ENCODE results near the gene WWOX. TPM values are rescaled to one million over a fixed set of nuclear protein-coding genes. Genes with fewer than 3 reads are reported as not detected.

WWOX gene
- total RNA-seq, 2 experiments from 2014 or later = 15.9 to 18.1 TPM

DNA sequence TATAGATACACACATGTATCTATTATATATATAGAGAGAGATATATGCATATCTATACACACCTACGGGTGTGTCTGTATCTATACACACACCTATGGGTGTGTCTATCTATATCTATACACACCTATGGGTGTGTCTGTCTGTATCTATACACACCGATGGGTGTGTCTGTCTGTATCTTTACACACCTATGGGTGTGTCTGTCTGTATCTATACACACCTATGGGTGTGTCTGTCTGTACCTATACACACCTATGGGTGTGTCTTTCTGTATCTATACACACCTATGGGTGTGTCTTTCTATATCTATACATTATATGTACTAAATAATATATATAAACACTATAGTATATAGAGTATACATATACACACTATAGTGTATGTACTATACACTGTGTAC is 762.6 kb downstream of the WWOX start:
- CTCF ChIA-PET = no interaction called here
- POLR2A ChIA-PET = no interaction called here

DNA sequence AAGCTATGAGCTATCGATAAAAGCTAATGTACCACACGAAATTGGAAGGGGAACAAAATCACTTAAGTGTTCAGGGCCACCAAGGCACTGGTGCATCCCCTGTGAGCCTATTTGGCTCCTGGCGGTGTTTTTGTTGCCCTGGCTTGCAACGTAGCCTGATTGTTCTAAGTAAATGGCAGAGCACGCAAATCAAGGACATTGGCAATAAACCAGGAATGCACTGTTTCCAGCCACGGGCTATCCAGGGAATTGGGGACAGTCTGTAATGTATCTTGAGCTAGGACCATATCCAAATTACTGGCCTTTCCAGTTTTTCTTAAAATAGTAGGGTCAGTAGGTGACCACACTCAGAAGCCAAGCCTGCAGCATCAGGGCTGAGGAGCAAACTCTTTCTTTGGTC is 767.1 kb downstream of the WWOX start:
- POLR2A ChIA-PET = no interaction called here
- CTCF ChIA-PET = interaction anchor here (1.2 kb wide), 1 partner anchor 69 kb away, joined by 4 read pairs; no protein-coding TSS in a partner anchor

DNA sequence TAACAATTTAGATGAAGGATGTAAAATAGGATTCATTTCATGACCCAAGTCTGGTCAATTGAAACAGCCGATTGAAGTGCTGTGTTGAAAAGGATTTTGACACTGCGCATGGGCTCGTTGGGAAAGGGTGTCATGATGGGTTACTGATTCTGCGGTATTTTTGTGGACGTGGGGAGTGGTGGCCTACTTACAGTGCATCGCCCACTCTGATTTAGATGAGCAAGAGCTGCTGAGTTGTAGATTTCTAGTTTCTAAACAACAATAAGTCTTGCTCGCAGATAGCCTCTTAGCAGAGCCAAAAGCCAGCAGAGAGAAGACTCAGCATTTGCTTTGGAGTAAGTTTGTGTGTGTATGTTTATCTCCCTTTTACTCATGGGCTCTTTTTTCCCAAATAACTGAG is 770.0 kb downstream of the WWOX start:
- POLR2A ChIA-PET = no interaction called here
- CTCF ChIA-PET = no interaction called here

DNA sequence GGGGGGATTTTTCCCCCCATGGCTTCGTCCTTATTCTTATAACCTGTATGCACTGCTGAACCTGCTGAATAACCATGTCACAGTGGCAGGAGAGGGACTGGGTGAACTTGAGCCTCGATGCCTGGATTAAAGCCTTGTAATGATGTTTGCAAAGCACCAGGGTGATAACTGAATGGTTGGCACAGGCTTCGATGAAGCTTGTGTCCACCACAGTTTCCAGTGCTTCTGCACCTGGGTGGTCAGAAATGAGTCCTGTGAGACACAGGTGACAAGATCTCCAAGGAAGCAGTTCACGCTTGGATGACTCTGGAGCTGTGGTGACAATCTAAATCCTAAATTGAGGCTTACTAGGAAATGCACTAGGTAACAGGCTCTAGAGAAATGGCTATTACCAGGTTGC is 771.8 kb downstream of the WWOX start:
- POLR2A ChIA-PET = no interaction called here
- CTCF ChIA-PET = no interaction called here

DNA sequence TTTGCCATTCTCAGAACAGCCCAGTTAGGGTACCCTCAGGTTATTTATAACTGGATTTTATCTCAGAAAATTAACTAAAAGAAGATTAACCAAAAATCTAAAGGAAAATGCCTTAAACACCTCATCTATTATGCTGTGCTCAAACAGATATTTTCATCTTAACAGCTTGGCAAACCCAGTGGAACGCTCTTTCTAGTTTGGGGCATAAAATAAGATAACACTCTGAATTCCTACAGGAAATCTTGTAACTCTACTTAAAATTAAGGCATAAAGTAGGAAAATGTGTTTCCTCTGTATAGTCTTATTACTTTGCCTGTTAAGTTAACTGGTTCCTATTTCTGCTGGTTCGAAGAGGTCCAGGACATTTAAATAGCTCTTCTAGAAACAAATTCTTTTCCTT is 777.2 kb downstream of the WWOX start:
- CTCF ChIA-PET = no interaction called here
- POLR2A ChIA-PET = no interaction called here

DNA sequence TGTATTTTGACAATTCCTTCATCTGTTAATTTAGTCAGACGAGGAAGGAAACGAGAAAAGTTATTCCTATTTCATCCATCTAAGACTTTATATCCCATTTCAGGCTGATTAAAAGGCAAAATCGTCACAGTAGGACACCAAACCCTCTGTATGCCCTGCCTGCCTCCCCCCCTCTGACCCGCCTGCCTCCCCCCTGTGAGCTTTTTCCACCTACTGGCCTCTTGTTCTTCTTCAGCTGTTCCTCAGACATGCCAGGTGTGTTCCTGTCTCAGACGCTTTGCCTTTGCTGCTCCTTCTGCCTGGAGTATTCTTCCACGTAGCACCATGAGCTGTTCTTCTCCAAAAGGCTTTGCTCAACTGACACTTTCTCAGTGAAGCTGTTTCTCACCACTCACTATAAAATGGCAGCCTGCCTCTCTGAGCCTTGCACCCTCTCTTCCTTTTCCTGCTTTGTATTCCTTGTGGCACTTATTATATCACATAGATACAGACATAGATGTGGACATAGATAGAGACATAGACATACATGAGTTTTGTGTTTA is 777.7 kb downstream of the WWOX start:
- CTCF ChIA-PET = no interaction called here
- POLR2A ChIA-PET = no interaction called here

DNA sequence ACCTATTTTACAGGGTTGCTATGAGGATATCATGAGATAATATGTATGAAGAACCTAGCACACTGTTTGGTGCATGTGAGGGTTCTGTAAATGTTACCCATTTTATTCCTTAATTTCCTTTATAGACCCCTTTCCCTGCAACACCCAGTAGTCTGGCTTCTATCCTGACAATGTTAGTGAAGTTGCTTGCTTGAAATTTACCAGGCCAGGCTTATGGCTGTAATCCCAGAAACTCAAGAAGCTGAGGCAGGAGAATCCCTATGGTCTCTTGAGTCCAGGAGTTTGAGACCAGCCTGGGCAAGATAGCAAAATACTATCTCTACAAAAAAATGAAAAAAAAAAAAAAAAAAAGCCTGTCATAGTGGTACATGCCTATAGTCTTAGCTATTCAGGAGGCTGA is 779.1 kb downstream of the WWOX start:
- CTCF ChIA-PET = no interaction called here
- POLR2A ChIA-PET = no interaction called here

DNA sequence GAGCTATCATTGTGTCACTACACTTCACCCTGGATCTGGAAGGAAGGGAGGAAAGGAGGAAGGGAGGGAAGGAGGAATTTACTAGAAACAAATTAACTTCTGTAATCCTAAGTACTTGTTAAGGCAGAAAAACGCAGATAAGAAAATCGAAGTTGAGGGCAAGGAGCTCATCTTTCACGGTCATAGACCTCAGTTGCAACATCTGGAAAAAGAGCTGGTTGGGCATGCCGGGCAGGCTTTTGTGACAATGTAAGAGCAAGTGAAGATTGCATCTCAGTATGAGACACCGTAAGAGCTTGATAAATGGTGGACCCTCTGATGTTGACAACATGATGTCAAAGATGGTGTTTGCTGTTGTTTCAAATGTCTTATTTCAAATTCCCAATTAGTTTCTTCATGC is 779.6 kb downstream of the WWOX start:
- ChIA-PET CTCF (no interaction called here), POLR2A (no interaction called here)

DNA sequence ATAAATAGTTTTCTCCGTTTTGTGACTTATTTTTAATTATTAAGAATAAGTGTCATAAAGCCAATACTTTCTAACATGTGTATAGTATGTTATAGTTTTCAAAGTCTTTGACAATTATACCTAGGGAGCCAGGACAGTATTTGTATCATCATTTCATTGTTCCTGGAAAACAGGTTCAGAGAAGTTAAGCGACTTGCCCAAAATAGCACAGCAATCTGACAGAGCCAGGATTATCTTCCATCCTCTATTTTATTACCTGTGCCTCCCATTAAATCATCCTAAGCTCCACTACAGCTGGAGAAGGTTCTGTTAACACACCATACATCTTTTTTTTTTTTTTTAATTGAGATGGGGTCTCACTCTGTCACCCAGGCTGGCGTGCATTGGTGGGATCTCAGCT is 782.7 kb downstream of the WWOX start:
- ChIA-PET CTCF (no interaction called here), POLR2A (no interaction called here)

DNA sequence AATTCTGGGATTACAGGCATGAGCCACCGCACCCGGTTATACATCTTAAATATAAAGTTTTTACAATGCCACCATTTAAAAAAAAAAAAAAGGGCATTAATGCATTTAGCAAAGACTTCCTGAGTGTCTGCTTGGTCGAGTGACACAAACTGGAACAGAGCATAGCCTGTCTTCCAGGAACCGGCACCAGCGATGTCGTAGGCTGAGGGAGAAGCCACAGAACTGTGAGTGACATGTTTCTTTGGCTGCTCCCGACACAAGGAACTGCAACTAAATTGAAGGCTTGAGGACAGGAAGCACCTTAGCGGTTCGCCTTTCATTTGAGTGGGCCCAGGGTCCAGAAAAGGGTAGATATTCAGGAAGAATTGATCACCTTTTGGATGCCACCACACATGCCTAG is 783.3 kb downstream of the WWOX start:
- ChIA-PET CTCF (no interaction called here), POLR2A (no interaction called here)

DNA sequence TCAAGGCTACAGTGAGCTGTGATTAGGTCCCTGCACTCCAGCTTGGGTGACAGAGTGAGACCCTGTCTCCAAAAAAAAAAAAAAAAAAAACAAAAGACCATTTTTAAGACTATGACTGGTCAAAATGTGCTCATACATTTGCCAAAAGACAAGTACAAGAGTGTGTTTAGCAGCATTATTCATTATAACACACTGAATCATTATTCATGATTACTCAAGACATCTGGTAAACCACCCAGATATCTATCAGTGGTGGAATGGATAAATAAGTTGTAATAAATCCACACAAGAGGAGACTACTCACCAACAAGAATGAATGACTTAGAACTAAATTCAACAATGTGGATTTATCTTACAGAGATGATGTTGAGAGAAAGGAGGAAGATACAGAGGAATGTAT is 784.8 kb downstream of the WWOX start:
- POLR2A ChIA-PET = interaction anchor here (0.6 kb wide), 2 partner anchors 74 to 110 kb away, joined by 6 to 7 read pairs; no protein-coding TSS in a partner anchor

DNA sequence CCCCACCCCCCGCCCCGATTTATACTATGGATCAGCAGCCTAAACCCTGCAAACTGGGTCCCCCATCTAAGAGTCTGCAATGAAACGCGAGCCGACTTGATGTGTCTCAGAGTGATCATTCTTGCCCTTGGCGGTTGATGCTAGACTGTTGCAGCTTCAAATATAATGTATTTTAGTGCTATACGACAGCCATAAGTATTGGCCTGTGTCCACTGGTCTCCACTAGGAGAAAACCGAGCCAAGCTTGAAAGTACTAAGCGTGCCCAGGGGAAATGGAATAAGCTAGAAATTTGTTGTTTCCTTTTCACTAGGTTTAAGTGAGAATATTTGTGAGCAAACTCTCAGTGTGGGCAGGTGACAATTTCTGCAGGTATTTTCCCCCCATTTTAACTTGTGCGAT is 789.9 kb downstream of the WWOX start:
- POLR2A ChIA-PET = no interaction called here
- CTCF ChIA-PET = no interaction called here

More for the DNA sequence above, 784.8 kb downstream of the WWOX start:
- CTCF ChIA-PET = no interaction called here

DNA sequence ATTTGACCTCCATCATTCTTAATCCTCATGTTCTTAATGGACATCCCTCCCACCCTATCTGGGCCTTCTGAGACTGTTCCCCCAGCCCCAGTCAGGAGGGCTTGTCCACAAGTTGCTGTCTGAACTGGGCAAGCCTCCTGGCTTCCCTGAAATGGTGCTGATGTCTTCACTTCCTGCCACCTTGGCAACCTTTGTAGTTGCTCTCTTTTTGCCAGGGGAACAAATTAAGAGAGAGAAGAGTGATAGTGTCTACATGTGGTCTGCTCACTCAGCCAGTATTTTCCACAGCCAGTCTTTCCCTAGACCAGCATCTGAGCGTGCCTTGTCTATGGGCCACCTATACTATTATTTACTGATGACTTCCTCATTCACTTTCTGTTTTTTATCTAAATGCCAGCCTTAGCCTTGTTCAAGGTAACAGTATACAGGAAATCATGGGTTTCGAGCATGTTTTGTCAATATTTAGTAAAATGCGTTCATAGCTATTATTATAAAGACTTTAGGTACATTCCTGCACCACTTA is 791.0 kb downstream of the WWOX start:
- ChIA-PET CTCF (no interaction called here), POLR2A (no interaction called here)

DNA sequence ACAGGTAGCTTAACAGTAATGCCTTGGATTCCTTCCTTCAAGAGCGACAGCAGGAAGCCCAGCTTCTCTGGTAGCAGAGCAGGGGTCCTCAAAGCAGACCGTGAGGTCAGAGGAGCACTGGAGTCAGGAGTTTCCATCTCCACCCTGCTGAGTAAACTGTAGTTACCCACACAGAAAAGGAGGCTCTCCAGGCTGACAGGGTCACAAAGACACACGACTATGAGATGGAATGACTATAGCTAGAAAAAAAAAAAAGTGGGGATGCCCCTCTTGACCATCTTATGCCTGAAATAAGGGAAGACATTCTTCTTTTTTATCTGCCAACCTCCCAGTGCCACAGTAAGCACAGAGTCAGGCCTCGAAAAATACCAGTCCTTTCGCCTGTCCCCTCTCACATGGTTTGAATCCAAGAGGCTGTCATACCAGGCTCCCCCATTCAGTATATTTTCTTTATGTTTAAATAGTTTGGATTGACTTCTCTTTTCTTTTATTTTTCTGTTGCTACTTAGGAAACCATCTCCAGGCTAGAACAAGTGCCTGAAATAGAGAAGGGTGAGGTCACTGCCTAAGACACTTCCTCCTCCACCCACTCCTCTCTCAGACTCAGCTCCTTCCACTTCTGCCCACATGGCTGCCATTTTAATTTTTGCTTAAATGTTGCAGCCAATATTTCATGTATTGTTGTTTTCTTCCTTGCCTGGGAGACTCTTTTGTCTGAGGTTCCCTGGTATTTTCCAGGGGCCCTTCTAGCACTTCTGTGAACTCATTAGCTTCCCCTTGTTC is 793.7 kb downstream of the WWOX start:
- POLR2A ChIA-PET = interaction anchor here (0.7 to 1.4 kb wide), 5 partner anchors 69 to 708 kb away, joined by 3 to 14 read pairs (median 3); no protein-coding TSS in a partner anchor
- CTCF ChIA-PET = interaction anchor here (0.6 to 2.0 kb wide), 3 partner anchors 69 to 125 kb away, joined by 3 to 5 read pairs (median 5); no protein-coding TSS in a partner anchor

DNA sequence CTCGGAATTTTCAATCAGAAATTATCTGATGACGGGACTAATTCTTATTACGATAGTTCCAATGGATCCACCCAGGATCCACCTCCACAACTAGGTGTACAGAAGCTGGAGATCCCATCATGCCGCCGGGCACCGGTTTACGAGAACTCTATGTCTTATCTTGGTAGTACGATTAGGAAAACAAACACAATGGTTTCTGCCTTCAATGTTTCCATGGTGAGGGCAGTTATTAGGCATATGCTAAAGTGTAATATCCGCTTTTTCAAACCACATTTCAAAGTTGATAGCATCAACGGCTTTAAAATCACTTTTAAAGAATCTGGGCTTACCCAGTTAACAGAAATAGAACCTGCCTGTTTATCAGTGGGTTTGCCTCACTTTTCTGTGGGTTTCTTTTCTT is 795.4 kb downstream of the WWOX start:
- ChIA-PET POLR2A (interaction anchor here (2.5 kb wide), 1 partner anchor 117 kb away, joined by 9 read pairs; no protein-coding TSS in a partner anchor), CTCF (interaction anchor here (0.9 to 1.0 kb wide), 2 partner anchors 117 to 124 kb away, joined by 3 to 5 read pairs; no protein-coding TSS in a partner anchor)

DNA sequence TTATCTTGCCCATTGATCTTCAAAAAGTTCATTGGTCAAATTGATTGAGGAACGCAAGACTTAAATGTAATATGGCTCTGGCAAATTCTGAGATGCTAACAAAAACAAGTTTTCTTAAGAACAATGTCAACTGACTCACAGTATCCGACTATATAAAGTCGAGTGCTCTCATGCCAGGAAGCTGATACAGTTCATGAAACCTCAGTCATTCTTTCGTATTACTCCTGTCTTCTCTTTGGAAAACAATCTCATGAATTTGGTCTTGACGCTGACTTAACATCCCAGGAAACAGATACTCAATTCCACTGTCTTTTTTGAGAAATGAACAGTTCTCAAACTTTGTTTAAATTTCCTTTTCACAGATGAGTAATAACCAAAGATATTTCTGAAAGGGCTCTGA is 796.2 kb downstream of the WWOX start:
- CTCF ChIA-PET = interaction anchor here (1.0 kb wide), 1 partner anchor 125 kb away, joined by 3 read pairs; no protein-coding TSS in a partner anchor

DNA sequence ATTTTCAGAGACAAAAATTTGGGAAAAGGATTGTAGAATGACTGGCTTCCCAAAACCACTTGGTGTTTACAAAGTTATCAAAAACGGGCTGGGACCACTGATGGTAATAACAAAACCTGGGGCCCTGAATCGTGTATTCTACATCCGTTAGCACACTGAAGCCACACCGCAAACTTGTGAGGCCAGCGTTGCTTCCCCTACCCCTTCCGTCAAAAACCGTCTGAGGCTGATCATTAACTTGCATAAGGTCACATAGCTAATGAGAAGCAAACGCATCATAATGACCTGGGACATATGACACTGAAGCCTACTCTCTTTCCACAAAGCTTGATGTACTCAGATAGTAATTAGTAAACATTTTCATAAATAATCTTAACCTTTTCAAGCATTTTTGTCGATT is 796.8 kb downstream of the WWOX start:
- CTCF ChIA-PET = interaction anchor here (0.9 kb wide), 1 partner anchor 190 kb away, joined by 3 read pairs; no protein-coding TSS in a partner anchor
- POLR2A ChIA-PET = interaction anchor here (0.8 to 2.5 kb wide), 3 partner anchors 118 to 705 kb away, joined by 3 to 9 read pairs (median 3); partner anchors contain the start of gene MAF

More for the DNA sequence above, 796.2 kb downstream of the WWOX start:
- POLR2A ChIA-PET = interaction anchor here (0.8 to 2.5 kb wide), 3 partner anchors 117 to 705 kb away, joined by 3 to 9 read pairs (median 3); partner anchors contain the start of gene MAF

DNA sequence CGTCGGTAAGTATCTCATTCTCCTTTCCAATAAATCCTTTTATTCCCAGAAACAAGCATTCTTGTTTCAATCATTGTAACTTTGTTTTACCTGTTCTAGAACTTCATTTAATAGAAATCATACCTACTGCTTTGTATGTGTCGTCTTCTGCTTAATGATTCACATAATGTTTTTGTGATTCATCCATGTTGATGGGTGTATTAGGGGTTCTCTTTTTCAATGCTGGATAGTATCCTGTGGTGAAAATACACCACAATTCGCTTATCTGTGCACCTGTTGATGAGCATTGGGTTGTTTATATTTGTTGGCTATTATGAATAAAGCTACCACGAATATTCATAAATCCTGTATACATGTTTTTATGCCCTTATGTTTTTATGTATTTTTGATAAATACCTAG is 797.8 kb downstream of the WWOX start:
- CTCF ChIA-PET = interaction anchor here (0.9 kb wide), 1 partner anchor 191 kb away, joined by 3 read pairs; no protein-coding TSS in a partner anchor

DNA sequence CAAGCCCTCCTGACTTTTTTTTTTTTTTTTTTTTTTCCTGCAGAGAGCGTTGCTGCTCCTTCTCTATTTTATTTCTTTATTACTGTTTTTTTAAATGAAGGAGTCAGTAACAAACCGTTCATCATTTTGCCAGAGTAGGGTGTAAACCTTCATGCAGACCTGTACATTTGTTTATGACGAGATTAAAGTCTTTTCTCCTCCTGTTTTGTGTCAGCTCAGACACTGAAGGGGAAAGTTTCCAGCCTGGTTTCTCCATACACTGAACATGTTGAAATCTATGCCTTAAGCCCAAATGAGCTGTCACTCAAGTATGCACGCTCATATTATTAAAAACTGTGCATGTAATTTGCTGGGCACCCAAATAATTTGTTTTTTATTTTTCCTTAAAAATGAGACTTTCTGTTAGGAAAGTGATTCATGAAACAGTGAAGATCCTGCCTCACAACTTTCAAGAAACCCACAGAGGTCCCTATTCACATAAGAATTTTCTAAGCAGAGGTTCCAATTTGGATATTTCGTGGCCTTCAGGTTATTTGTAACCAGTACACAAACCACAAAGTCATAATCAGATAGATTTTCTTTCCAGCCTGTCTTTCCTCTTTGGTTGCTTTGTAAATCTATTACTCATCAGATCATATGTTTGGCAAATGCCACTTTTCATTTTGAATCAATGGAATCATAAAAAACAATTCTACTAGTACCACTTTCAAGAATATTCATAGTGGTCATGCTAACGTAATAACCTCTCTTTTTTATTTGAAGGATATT is 800.8 kb downstream of the WWOX start:
- ChIA-PET CTCF (interaction anchor here (0.7 to 1.2 kb wide), 4 partner anchors 122 to 745 kb away, joined by 3 to 5 read pairs (median 4); partner anchors contain the start of gene MAF), POLR2A (interaction anchor here (0.5 to 0.7 kb wide), 3 partner anchors 25 to 50 kb away, joined by 3 to 9 read pairs (median 7); no protein-coding TSS in a partner anchor)

More for the DNA sequence above, 797.8 kb downstream of the WWOX start:
- POLR2A ChIA-PET = interaction anchor here (0.6 to 2.5 kb wide), 2 partner anchors 119 to 157 kb away, joined by 4 to 9 read pairs; no protein-coding TSS in a partner anchor

DNA sequence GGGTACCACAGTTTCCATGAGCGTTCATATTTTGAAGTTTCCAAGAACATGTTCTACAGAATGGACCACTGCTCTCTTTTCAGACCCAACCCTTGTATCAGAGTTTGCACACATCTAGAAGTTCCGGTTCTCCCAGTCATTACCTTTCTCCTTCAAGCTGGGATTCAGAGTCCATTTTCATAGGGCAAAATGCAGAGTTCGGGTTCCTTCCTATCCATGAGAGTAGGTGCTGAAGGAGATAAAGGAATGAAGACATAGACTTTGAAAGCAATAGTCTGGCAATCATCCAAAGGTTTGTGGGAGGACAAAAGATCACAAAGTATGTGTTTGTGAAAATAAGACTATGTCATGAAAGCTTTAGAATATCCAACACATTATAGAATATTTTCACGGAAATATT is 801.5 kb downstream of the WWOX start:
- POLR2A ChIA-PET = no interaction called here
- CTCF ChIA-PET = interaction anchor here (1.2 kb wide), 1 partner anchor 195 kb away, joined by 3 read pairs; no protein-coding TSS in a partner anchor
